Immature natural killer cell (primary cell): ENCODE results near the gene KLK2. TPM values are rescaled to one million over a fixed set of nuclear protein-coding genes. Genes with fewer than 3 reads are reported as not detected.

Experiments
- DNase-seq, 3 donors: peaks; one replicate each; pipeline ENCODE4 v3.0.0; 2022; ENCODE audit warnings: mixed read lengths in 1 of 3
- H3K27ac Mint-ChIP-seq, 6 donors: one replicate each; pipeline ENCODE4 v1.8.0; 2020; ENCODE audit warnings: mixed read lengths in 6 of 6, mild to moderate bottlenecking in 5 of 6, inconsistent platforms in 4 of 6, moderate library complexity in 3 of 6
- H3K27me3 Mint-ChIP-seq, 3 donors: one replicate each; pipeline ENCODE4 v1.8.0; 2020 to 2021; ENCODE audit warnings: low read depth in 3 of 3, mild to moderate bottlenecking in 3 of 3, mixed read lengths in 3 of 3, moderate library complexity in 3 of 3, inconsistent platforms in 1 of 3
- H3K36me3 Mint-ChIP-seq, 3 donors: one replicate each; pipeline ENCODE4 v1.8.0; 2020; ENCODE audit warnings: mixed read lengths in 3 of 3, inconsistent platforms in 2 of 3, mild to moderate bottlenecking in 2 of 3
- H3K4me1 Mint-ChIP-seq, 2 donors: one replicate each; pipeline ENCODE4 v1.8.0; 2020; ENCODE audit warnings: inconsistent platforms in 2 of 2, mild to moderate bottlenecking in 2 of 2, mixed read lengths in 2 of 2, moderate library complexity in 1 of 2
- H3K4me3 Mint-ChIP-seq, 5 donors: one replicate each; pipeline ENCODE4 v1.8.0; 2020; ENCODE audit warnings: mild to moderate bottlenecking in 5 of 5, mixed read lengths in 5 of 5, inconsistent platforms in 3 of 5, moderate library complexity in 3 of 5
- H3K9me3 Mint-ChIP-seq, 6 donors: one replicate each; pipeline ENCODE4 v1.8.0; 2020; ENCODE audit warnings: mild to moderate bottlenecking in 6 of 6, mixed read lengths in 6 of 6, inconsistent platforms in 4 of 6, moderate library complexity in 3 of 6
- polyA plus RNA-seq, 3 donors: library from polyadenylated mRNA; unstranded; fragments of 300-500 nt; fragmentation: Illumina TruSeq; gene quantifications; one replicate each; pipeline ENCODE4 v1.2.3, GENCODE V29; 2021

KLK2 gene
- not detected for polyA plus RNA-seq

GRCh38 chr19:50873056-50873455 is at the start of gene KLK2:
TSS of gene KLK2 (plus strand) at chr19:50873439. CDS start at chr19:50873474, 35 bp downstream.
- no peak within 1 kb of the TSS for H3K27ac Mint-ChIP-seq

GRCh38 chr19:50826492-50827240 is 46.6 kb upstream of the KLK2 start:
- Mint-ChIP-seq H3K27ac (no peak overlapping the region), H3K9me3 (peaks cover 0 to 1% (median 0%) of the 10 kb centered on the region in 6 donors), H3K4me3 (no peak overlapping the region), H3K4me1 (no peaks in the 10 kb centered on the region), H3K27me3 (peaks cover 5 to 15% (median 10%) of the 10 kb centered on the region in 3 donors), H3K36me3 (no peaks in the 10 kb centered on the region)
- DNase-seq = no peak

More at GRCh38 chr19:50873056-50873455, at the start of gene KLK2:
- no peaks in the 10 kb centered on the region for H3K36me3 Mint-ChIP-seq
- no peak within 1 kb of the TSS for H3K4me3 Mint-ChIP-seq
- no peak for DNase-seq
- no peaks in the 10 kb centered on the region for H3K4me1 Mint-ChIP-seq
- peaks cover 0 to 3% (median 0%) of the 10 kb centered on the region in 6 donors for H3K9me3 Mint-ChIP-seq
- H3K27me3 Mint-ChIP-seq = peaks cover 2 to 8% (median 6%) of the 10 kb centered on the region in 3 donors

GRCh38 chr19:50827476-50827875 is 45.8 kb upstream of the KLK2 start:
- no peak overlapping the region for H3K4me3 Mint-ChIP-seq
- H3K4me1 Mint-ChIP-seq = no peaks in the 10 kb centered on the region
- H3K9me3 Mint-ChIP-seq = peaks cover 0 to 1% (median 0%) of the 10 kb centered on the region in 6 donors
- no peaks in the 10 kb centered on the region for H3K36me3 Mint-ChIP-seq
- no peak for DNase-seq
- H3K27me3 Mint-ChIP-seq = peaks cover 5 to 14% (median 7%) of the 10 kb centered on the region in 3 donors
- no peak overlapping the region for H3K27ac Mint-ChIP-seq

- no peaks in the 10 kb centered on the region for H3K4me1 Mint-ChIP-seq
- no peaks in the 10 kb centered on the region for H3K36me3 Mint-ChIP-seq
- no peak overlapping the region for H3K27ac Mint-ChIP-seq
- H3K27me3 Mint-ChIP-seq = peaks cover 5 to 18% (median 5%) of the 10 kb centered on the region in 3 donors
- H3K4me3 Mint-ChIP-seq = peak overlapping the region in 1 of 5 donors; percentile 80
- DNase-seq = no peak
- H3K9me3 Mint-ChIP-seq = peaks cover 0 to 1% (median 0%) of the 10 kb centered on the region in 6 donors
Measured at GRCh38 chr19:50829801-50830200, 43.4 kb upstream of the KLK2 start.

- H3K27me3 Mint-ChIP-seq = peaks cover 5 to 18% (median 5%) of the 10 kb centered on the region in 3 donors
- no peak for DNase-seq
- H3K4me3 Mint-ChIP-seq = peak overlapping the region in 1 of 5 donors; percentile 80
Measured at GRCh38 chr19:50830266-50831025, 42.8 kb upstream of the KLK2 start.

GRCh38 chr19:50831026-50831396 is 42.2 kb upstream of the KLK2 start:
- Mint-ChIP-seq H3K27me3 (peaks cover 5 to 18% (median 5%) of the 10 kb centered on the region in 3 donors), H3K27ac (no peak overlapping the region), H3K4me3 (peak overlapping the region in 1 of 5 donors; percentile 42), H3K36me3 (no peaks in the 10 kb centered on the region), H3K4me1 (peaks cover 7 to 8% of the 10 kb centered on the region in 2 donors), H3K9me3 (peaks cover 0 to 1% (median 0%) of the 10 kb centered on the region in 6 donors)
- DNase-seq = no peak

More at GRCh38 chr19:50830266-50831025, 42.8 kb upstream of the KLK2 start:
- Mint-ChIP-seq H3K9me3 (peaks cover 0 to 1% (median 0%) of the 10 kb centered on the region in 6 donors), H3K27ac (no peak overlapping the region), H3K4me1 (peaks cover 5% of the 10 kb centered on the region in 2 donors), H3K36me3 (no peaks in the 10 kb centered on the region)

GRCh38 chr19:50832666-50833065 is 40.6 kb upstream of the KLK2 start:
- Mint-ChIP-seq H3K36me3 (no peaks in the 10 kb centered on the region), H3K4me3 (peak overlapping the region in 1 of 5 donors; percentile 58), H3K27ac (no peak overlapping the region), H3K4me1 (peaks cover 13% of the 10 kb centered on the region in 2 donors), H3K9me3 (peaks cover 0 to 1% (median 0%) of the 10 kb centered on the region in 6 donors), H3K27me3 (peaks cover 2 to 19% (median 12%) of the 10 kb centered on the region in 3 donors)
- DNase-seq = no peak

GRCh38 chr19:50833117-50833801 is 40.0 kb upstream of the KLK2 start, which contains the start of gene KLK15:
TSS of gene KLK15 (minus strand) at chr19:50833574. CDS start at chr19:50831492, 2,082 bp downstream.
- H3K27ac Mint-ChIP-seq = no peak within 1 kb of the TSS

GRCh38 chr19:50833802-50834167 is 39.5 kb upstream of the KLK2 start:
- peaks cover 13% of the 10 kb centered on the region in 2 donors for H3K4me1 Mint-ChIP-seq
- peak overlapping the region in 2 of 5 donors; percentile 18 to 36 for H3K4me3 Mint-ChIP-seq
- peaks cover 0 to 1% (median 0%) of the 10 kb centered on the region in 6 donors for H3K9me3 Mint-ChIP-seq
- peaks cover 3 to 14% (median 12%) of the 10 kb centered on the region in 3 donors for H3K27me3 Mint-ChIP-seq
- H3K27ac Mint-ChIP-seq = no peak overlapping the region
- no peak for DNase-seq
- no peaks in the 10 kb centered on the region for H3K36me3 Mint-ChIP-seq

More at GRCh38 chr19:50833117-50833801, 40.0 kb upstream of the KLK2 start, which contains the start of gene KLK15:
- no peak for DNase-seq
- peak within 1 kb of the TSS in 3 of 5 donors; percentile 18 to 58 (median 36) for H3K4me3 Mint-ChIP-seq
- peaks cover 13% of the 10 kb centered on the region in 2 donors for H3K4me1 Mint-ChIP-seq
- H3K27me3 Mint-ChIP-seq = peaks cover 3 to 14% (median 12%) of the 10 kb centered on the region in 3 donors
- H3K36me3 Mint-ChIP-seq = no peaks in the 10 kb centered on the region
- peaks cover 0 to 1% (median 0%) of the 10 kb centered on the region in 6 donors for H3K9me3 Mint-ChIP-seq

GRCh38 chr19:50835103-50835784 is 38.0 kb upstream of the KLK2 start:
- no peak for DNase-seq
- Mint-ChIP-seq H3K4me1 (peaks cover 13% of the 10 kb centered on the region in 2 donors), H3K27me3 (peaks cover 4 to 14% (median 10%) of the 10 kb centered on the region in 3 donors), H3K27ac (peak overlapping the region in 1 of 6 donors; percentile 30), H3K36me3 (no peaks in the 10 kb centered on the region), H3K4me3 (peak overlapping the region; percentile 76 to 94 (median 86)), H3K9me3 (no peaks in the 10 kb centered on the region)

GRCh38 chr19:50835785-50836542 is 37.3 kb upstream of the KLK2 start:
- H3K27me3 Mint-ChIP-seq = peaks cover 4 to 14% (median 10%) of the 10 kb centered on the region in 3 donors
- H3K36me3 Mint-ChIP-seq = no peaks in the 10 kb centered on the region
- DNase-seq = peak; percentile 67 to 68 (median 67)
- no peaks in the 10 kb centered on the region for H3K9me3 Mint-ChIP-seq
- peaks cover 13% of the 10 kb centered on the region in 2 donors for H3K4me1 Mint-ChIP-seq
- H3K4me3 Mint-ChIP-seq = peak overlapping the region; percentile 86 to 94 (median 89)
- peak overlapping the region in 3 of 6 donors; percentile 24 to 78 (median 66) for H3K27ac Mint-ChIP-seq

GRCh38 chr19:50836543-50837195 is 36.6 kb upstream of the KLK2 start:
- H3K4me3 Mint-ChIP-seq = peak overlapping the region; percentile 86 to 94 (median 89)
- peak overlapping the region in 3 of 6 donors; percentile 24 to 78 (median 66) for H3K27ac Mint-ChIP-seq

More at GRCh38 chr19:50836543-50837195, 36.6 kb upstream of the KLK2 start:
- peaks cover 4 to 14% (median 10%) of the 10 kb centered on the region in 3 donors for H3K27me3 Mint-ChIP-seq
- no peaks in the 10 kb centered on the region for H3K36me3 Mint-ChIP-seq
- no peak for DNase-seq
- H3K9me3 Mint-ChIP-seq = peaks cover 0 to 2% (median 0%) of the 10 kb centered on the region in 6 donors
- peaks cover 13% of the 10 kb centered on the region in 2 donors for H3K4me1 Mint-ChIP-seq
